ENCODE measurements around the gene ZFPL1.

GRCh38 chr11:65035579-65035978, 48.4 kb upstream of the ZFPL1 start:
- TF ChIP-seq CTCF (IDR thresholded peaks at IDR 0.05) (no peak), POLR2A (IDR thresholded peaks at IDR 0.05) (no peak)
